ENCODE measurements around the gene HOXD11.

DNA sequence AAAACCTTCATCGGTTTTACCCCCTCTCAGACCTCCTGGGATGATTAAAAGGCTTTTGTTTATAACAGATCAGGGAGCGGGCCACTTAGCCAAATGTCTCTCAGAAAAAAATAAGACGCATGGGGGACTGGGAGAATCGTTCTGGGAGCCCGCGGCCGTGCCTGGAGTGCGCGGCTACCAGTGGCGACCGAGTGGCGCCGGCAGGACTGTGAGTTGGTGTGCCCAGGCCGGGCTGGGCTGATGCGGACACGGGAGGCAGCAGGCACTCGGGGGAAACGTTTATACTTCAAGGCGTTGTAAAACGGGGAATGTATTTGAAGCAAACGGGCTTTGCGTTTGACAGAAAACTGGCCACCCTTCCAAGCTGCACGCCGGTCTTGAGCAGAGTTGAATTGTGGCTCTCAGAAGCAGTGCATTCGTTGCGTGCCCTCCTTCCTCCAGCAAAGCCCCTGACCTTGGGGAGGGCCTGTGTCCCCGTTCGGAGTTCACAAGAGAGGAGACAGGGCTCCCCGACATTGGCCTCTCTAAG is 4.8 kb downstream of the HOXD11 start:
- TF ChIP-seq, protein P1, sequence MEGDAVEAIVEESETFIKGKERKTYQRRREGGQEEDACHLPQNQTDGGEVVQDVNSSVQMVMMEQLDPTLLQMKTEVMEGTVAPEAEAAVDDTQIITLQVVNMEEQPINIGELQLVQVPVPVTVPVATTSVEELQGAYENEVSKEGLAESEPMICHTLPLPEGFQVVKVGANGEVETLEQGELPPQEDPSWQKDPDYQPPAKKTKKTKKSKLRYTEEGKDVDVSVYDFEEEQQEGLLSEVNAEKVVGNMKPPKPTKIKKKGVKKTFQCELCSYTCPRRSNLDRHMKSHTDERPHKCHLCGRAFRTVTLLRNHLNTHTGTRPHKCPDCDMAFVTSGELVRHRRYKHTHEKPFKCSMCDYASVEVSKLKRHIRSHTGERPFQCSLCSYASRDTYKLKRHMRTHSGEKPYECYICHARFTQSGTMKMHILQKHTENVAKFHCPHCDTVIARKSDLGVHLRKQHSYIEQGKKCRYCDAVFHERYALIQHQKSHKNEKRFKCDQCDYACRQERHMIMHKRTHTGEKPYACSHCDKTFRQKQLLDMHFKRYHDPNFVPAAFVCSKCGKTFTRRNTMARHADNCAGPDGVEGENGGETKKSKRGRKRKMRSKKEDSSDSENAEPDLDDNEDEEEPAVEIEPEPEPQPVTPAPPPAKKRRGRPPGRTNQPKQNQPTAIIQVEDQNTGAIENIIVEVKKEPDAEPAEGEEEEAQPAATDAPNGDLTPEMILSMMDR (IDR thresholded peaks at IDR 0.05), result no peak
- TF ChIP-seq POLR2A (IDR thresholded peaks at IDR 0.05), result no peak
